8988T (cell line): Measurements from ENCODE around the gene ANKRD44.

Source experiments
- DNase-seq: peaks from one replicate; pipeline ENCODE4 v3.0.0; 2011

Gene ANKRD44

DNA sequence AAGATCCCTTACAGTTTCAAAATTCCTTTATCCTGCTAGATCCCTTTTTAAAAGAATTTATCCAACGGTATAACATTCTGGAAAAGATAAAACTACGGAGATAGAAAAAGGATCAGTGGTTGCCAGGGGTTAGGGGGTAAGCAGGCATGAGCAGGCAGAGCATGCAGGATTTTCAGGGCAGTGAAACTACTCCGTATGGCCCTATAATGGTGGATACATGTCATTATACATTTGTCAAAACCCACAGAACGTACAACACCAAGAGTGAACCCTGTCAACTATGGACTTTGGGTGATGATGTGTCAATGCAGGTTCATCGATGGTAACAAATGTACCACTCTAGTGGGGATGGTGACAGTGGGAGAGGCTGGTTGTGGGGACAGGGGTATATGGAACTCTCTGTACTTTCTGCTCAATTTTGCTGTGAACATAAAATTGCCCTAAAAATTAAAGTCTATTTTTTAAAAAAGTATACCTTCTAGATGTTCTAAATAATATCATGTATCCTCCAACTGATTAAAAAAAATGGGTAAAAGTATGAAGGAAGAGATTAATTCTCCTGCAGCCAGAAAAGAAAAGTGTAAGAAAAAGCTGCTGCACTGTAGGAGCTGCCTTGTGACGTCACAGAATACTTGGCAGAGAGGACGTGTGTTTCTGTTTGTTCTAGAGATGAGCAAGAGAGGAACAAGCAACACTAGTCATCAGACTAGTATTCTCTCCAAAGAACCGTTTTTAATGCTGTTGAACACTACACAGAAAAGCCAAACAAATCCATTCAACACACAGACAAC, 23.6 kb downstream of the ANKRD44 start:
- DNase-seq = no peak

- DNase-seq = no peak
Measured at GRCh38 chr2:197285361-197285760, 25.2 kb downstream of the ANKRD44 start.

DNA sequence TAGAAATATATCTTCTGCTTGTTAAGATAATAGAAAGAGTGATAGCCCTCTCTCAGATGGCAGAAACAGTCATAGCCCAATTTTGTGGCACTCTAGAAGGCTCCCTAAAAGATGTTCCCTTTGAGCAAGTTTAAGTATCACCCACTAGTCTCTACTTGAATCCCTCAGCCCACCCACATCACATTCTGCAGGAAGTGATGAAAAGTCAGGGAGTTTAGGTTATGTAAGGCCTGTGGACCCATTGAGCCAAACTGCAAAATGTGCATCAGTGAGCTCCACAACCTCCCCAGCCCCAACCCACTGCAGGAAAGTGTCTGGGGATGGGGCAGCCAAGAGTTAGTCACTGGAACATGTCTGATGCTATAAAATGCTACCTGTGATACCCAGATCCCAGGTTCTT, 25.6 kb downstream of the ANKRD44 start:
- DNase-seq = no peak

- DNase-seq = no peak
Measured at GRCh38 chr2:197281421-197281820, 29.2 kb downstream of the ANKRD44 start.

DNA sequence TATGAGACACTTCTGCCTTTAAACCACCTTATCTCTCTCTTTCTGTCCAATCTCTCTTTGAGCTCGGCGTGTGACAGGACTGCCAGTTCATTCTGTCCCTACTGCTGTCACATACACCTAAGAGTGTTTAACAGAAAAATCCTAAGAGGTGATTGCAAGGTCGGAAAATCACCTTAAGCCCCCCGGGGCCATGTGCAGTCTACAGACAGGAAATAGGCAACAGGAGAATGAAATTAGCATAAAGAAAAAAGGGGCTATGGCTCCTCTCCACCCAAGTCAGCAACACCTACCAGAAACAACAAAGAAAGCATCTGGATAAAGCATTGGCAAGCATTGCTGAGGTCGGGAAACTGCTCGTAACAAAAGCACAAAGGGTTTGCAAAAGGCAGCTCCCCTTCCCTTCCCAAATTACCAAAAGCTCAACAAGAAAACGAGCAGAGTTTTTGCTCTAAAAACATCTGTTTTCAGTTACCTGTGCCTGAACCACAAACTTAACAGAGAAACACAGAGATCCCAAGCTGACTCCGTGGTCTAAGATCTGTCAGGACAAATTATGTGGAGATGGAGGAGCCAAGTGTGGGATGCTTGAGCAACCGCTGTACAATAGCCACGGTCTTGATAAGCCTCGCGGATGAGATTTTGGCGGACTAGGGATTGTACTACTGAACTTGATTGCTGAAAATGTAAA, 30.4 kb downstream of the ANKRD44 start:
- no peak for DNase-seq

GRCh38 chr2:197278799-197279763, 31.5 kb downstream of the ANKRD44 start:
- no peak for DNase-seq

DNA sequence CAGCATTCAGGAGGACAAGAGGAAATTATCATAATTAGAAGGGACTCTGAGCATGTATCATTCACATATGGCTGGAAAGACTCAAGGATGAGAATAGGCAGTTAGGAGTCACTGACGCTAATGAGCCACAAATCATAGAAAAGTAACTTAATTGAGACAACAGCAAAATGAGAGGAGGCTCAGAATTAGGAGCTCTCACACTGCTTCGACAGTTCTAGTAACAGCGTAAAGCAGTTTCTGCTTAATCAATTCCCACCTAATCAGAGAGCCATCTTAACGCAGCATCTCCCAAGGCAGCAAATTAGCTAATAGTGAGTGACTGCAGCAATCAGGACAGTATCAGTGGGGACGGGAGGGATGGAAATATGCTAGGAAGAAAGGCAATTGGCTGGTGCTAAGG, 32.8 kb downstream of the ANKRD44 start:
- no peak for DNase-seq

- DNase-seq = no peak
Measured at GRCh38 chr2:197276156-197276555, 34.4 kb downstream of the ANKRD44 start.

DNA sequence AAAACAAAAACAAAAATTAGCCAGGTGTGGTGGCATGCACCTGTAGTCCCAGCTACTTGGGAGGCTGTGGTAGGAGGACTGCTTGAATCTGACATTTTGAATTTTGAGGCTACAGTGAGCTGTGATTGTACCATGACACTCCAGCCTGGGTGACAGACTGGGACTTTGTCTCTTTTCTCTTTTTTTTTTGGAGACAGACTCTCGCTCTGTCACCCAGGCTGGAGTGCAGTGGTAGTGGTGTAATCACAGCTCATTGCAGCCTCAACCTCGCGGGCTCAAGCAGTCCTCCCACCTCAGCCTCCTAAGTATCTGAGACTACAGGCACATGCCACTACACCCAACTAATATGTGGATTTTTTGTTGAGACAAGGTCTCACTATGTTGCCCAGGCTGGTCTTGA, 35.6 kb downstream of the ANKRD44 start:
- DNase-seq = no peak

- DNase-seq = no peak
Measured at GRCh38 chr2:197274349-197274748, 36.2 kb downstream of the ANKRD44 start.

DNA sequence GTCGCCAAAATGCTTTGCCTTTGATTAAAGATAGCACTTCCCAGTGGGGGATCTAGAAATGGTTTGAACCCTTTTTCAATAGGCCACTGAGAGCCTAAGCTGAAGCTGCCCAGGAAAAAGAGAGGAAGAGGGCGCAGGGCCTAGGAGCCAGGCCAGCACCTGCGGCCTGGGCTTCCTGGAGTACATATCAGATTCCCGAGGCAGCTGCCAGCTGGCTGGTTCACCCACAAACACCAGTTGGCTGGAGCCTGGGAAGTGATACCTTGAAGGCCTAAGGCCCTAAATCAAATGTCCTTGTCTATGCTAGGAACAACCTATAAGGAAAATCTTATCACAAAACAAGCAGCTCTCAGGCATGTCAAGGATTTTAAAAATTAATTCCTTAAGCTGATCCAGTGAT, 37.1 kb downstream of the ANKRD44 start:
- DNase-seq = no peak

DNA sequence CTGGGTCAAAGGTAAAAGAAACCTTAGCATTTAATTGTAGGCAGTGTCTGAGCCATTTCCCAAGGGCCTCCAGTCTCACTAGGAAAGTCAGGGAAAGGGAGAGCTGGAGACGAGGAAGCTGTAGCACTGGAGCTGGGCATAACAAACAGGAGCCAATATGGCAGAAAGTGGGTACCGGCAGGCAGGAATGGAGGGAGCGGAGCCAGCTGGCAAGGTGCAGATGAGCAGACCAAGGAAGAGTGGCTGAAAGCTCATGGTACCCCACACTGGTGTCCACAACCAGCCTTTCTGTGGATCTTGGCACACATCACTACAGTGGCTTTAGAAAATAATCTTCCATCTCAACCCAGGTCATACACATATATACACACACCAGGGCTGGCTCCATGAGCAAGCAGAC, 40.0 kb downstream of the ANKRD44 start:
- DNase-seq = no peak

GRCh38 chr2:197269815-197270214, 40.8 kb downstream of the ANKRD44 start:
- no peak for DNase-seq

- no peak for DNase-seq
Measured at GRCh38 chr2:197268786-197269584, 41.6 kb downstream of the ANKRD44 start.

- DNase-seq = no peak
Measured at GRCh38 chr2:197266477-197266876, 44.1 kb downstream of the ANKRD44 start.

- no peak for DNase-seq
Measured at GRCh38 chr2:197265924-197266323, 44.7 kb downstream of the ANKRD44 start.

- no peak for DNase-seq
Measured at GRCh38 chr2:197265036-197265435, 45.5 kb downstream of the ANKRD44 start.

- no peak for DNase-seq
Measured at GRCh38 chr2:197264332-197264731, 46.2 kb downstream of the ANKRD44 start.

- DNase-seq = no peak
Measured at GRCh38 chr2:197263077-197263476, 47.5 kb downstream of the ANKRD44 start.

- DNase-seq = no peak
Measured at GRCh38 chr2:197261808-197262226, 48.8 kb downstream of the ANKRD44 start.

- DNase-seq = no peak
Measured at GRCh38 chr2:197259470-197259999, 51.0 kb downstream of the ANKRD44 start.

DNA sequence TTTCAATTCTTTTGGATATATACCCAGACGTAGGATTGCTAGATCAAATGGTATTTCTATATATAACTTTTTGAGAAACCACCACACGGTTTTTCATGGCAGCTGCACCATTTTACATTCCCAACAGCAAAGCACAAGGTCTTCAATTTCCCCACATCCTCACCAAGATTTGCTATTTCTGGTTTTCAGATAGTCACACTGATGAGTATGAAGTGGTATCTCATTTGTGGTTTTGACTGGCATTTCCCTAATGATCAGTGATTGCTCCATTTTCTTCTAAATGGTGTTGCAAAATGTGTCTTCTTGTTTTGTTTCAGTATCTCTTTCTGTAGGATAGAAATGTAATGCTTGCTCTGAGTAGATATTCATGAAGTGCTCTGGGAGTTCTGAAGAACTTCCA, 52.0 kb downstream of the ANKRD44 start:
- DNase-seq = no peak
